GM12878 (cell line): ENCODE results near the gene STT3B. TPM values are rescaled to one million over a fixed set of nuclear protein-coding genes. Genes with fewer than 3 reads are reported as not detected.

Experiments used
- ASH2L ChIP-seq: fragments of 300-600, 200-600 bp; sonication (generic); IDR thresholded peaks from 2 replicates; pipeline ENCODE4 v1.6.1; 2017; ENCODE audit warnings: low read depth, mild to moderate bottlenecking, borderline replicate concordance
- GABPA ChIP-seq: IDR thresholded peaks from 2 replicates; pipeline ENCODE4 v1.6.1; 2014; ENCODE audit warnings: antibody characterized with exemption, low read depth, mild to moderate bottlenecking, inconsistent platforms
- HDGF ChIP-seq: fragments of 450-650 bp; IDR thresholded peaks from 2 replicates; pipeline ENCODE4 v1.6.1; 2016; ENCODE audit warnings: antibody characterized with exemption
- MTA2 ChIP-seq: fragments of 450-650 bp; IDR thresholded peaks from 2 replicates; pipeline ENCODE4 v1.6.1; 2016; ENCODE audit warnings: low read depth, mild to moderate bottlenecking, moderate library complexity
- MYB ChIP-seq: fragments of 150-350 bp; IDR thresholded peaks from 2 replicates; pipeline ENCODE4 v1.6.1; 2014; ENCODE audit warnings: mild to moderate bottlenecking, low read depth, low read length, borderline replicate concordance
- NBN ChIP-seq: fragments of 450-650 bp; IDR thresholded peaks from 2 replicates; pipeline ENCODE4 v1.6.1; 2016
- PML ChIP-seq: IDR thresholded peaks from 2 replicates; pipeline ENCODE4 v1.6.1; 2012; ENCODE audit warnings: low read length, inconsistent platforms
- RAD51 ChIP-seq: fragments of 450-650 bp; IDR thresholded peaks from 2 replicates; pipeline ENCODE4 v1.6.1; 2016; ENCODE audit warnings: moderate library complexity, mild to moderate bottlenecking, inconsistent platforms
- RBBP5 ChIP-seq: fragments of 200-600 bp; sonication (generic); conservative IDR thresholded peaks from 2 replicates; pipeline ENCODE4 v1.6.1; 2016
- SMARCA5 ChIP-seq: fragments of 450-650 bp; IDR thresholded peaks from 2 replicates; pipeline ENCODE4 v1.6.1; 2017; ENCODE audit warnings: mild to moderate bottlenecking
- STAT1 ChIP-seq: fragments of 450-650 bp; conservative IDR thresholded peaks from 2 replicates; pipeline ENCODE4 v1.6.1; 2014; ENCODE audit warnings: antibody characterized with exemption, mild to moderate bottlenecking
- SUZ12 ChIP-seq: fragments of 200-600 bp; sonication (generic); IDR thresholded peaks from one replicate; pipeline ENCODE4 v1.6.1; 2018; ENCODE audit warnings: antibody characterized with exemption, mild to moderate bottlenecking; ENCODE audit not compliant: unreplicated experiment
- TBL1XR1 ChIP-seq: IDR thresholded peaks from 2 replicates; pipeline ENCODE4 v1.6.1; 2012; ENCODE audit warnings: low read depth, low read length, improper control_type of control experiment
- TCF3 ChIP-seq: IDR thresholded peaks from 2 replicates; pipeline ENCODE4 v1.6.1; 2012; ENCODE audit warnings: low read depth, mild to moderate bottlenecking, low read length, borderline replicate concordance; ENCODE audit not compliant: insufficient read depth
- ZSCAN29 ChIP-seq: fragments of 450-650 bp; IDR thresholded peaks from 2 replicates; pipeline ENCODE4 v1.6.1; 2017; ENCODE audit warnings: mild to moderate bottlenecking, moderate library complexity
- polyA plus RNA-seq, 11 experiments: library from polyadenylated mRNA; depleted of rRNA in 4 of 11; unstranded in 6 of 11; stranded (reverse) in 5 of 11; fragments of >200 nt; fragmentation: Nextera tagmentation in 4 of 11; fragmentation: Illumina TruSeq in 1 of 11; extraction: Ambion mirVana in 4 of 11; extraction: Trizol in 1 of 11; gene quantifications; 1 replicate in 1 of 11; 2 replicates in 10 of 11; pipeline versions ENCODE4 v1.2.1 to v1.2.3, GENCODE V29; 2011 to 2016; ENCODE audit warnings: inconsistent platforms in 2 of 11, missing spikeins in 2 of 11, low read depth in 1 of 11
- total RNA-seq, 4 experiments: library from RNA; depleted of rRNA in 3 of 4; stranded (reverse); fragments of >200 nt in 3 of 4; fragmentation: Illumina TruSeq in 1 of 4; extraction: Trizol in 1 of 4; gene quantifications; 2 replicates each; pipeline versions ENCODE4 v1.2.1 to v1.2.3, GENCODE V29; 2013 to 2021
- TF ChIP-seq, protein P1 (sequence below): fragments of 450-650 bp; IDR thresholded peaks from 2 replicates; pipeline ENCODE4 v1.6.1; 2017; ENCODE audit warnings: mild to moderate bottlenecking, moderate library complexity
- TF ChIP-seq, protein P2 (sequence below): IDR thresholded peaks from 2 replicates; pipeline ENCODE4 v1.6.1; 2012; ENCODE audit warnings: low read depth, low read length, improper control_type of control experiment
- TF ChIP-seq, protein P3 (sequence below): IDR thresholded peaks from 2 replicates; pipeline ENCODE4 v1.6.1; 2011; ENCODE audit warnings: low read depth, low read length, improper control_type of control experiment, borderline replicate concordance
- TF ChIP-seq, protein P4 (sequence below): fragments of 450-650 bp; IDR thresholded peaks from 2 replicates; pipeline ENCODE4 v1.6.1; 2016; ENCODE audit warnings: mild to moderate bottlenecking, moderate library complexity, borderline replicate concordance
- TF ChIP-seq, protein P5 (sequence below): fragments of 450-650 bp; IDR thresholded peaks from 2 replicates; pipeline ENCODE4 v1.6.1; 2016; ENCODE audit warnings: mild to moderate bottlenecking

STT3B gene
- total and polyA plus RNA-seq, 10 of the 15 experiments (the other 5 are each of a cell fraction or from before 2014, with no cell fraction given): 19.9 to 208 (median 79.6) TPM

DNA sequence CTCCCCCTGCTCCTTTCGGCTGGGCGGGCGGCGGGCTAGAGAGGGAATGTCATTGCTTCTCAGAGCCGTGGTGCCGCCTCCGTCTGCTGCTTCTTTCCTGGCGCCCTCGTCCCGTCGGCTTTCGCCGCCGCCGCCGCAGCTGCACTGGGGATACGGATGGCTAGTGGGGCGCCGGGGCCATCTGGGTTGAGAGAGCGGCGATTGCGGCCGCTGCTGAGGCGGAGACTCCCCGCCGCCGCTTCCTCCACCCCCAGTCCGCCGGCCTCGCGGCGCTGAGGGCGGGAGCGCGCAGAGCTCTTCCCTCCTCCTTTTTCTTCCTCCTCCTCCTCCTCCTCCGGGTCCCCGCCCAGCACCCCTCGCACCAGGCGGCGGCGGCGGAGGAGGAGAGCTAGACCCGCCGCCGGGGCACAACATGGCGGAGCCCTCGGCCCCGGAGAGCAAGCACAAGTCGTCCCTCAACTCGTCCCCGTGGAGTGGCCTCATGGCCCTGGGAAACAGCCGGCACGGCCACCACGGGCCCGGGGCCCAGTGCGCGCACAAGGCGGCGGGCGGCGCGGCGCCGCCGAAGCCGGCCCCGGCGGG, at the start of gene STT3B (continued):
- TF ChIP-seq, protein P1, sequence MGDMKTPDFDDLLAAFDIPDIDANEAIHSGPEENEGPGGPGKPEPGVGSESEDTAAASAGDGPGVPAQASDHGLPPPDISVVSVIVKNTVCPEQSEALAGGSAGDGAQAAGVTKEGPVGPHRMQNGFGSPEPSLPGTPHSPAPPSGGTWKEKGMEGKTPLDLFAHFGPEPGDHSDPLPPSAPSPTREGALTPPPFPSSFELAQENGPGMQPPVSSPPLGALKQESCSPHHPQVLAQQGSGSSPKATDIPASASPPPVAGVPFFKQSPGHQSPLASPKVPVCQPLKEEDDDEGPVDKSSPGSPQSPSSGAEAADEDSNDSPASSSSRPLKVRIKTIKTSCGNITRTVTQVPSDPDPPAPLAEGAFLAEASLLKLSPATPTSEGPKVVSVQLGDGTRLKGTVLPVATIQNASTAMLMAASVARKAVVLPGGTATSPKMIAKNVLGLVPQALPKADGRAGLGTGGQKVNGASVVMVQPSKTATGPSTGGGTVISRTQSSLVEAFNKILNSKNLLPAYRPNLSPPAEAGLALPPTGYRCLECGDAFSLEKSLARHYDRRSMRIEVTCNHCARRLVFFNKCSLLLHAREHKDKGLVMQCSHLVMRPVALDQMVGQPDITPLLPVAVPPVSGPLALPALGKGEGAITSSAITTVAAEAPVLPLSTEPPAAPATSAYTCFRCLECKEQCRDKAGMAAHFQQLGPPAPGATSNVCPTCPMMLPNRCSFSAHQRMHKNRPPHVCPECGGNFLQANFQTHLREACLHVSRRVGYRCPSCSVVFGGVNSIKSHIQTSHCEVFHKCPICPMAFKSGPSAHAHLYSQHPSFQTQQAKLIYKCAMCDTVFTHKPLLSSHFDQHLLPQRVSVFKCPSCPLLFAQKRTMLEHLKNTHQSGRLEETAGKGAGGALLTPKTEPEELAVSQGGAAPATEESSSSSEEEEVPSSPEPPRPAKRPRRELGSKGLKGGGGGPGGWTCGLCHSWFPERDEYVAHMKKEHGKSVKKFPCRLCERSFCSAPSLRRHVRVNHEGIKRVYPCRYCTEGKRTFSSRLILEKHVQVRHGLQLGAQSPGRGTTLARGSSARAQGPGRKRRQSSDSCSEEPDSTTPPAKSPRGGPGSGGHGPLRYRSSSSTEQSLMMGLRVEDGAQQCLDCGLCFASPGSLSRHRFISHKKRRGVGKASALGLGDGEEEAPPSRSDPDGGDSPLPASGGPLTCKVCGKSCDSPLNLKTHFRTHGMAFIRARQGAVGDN: 0 out of 2 replicates have a peak, but pooled peaks have one; percentile 39
- peak; percentile 85; the same call in 1 of the 2 replicates for TF ChIP-seq HDGF
- TF ChIP-seq SUZ12: no peak
- peak; percentile 72; the same call in 1 of the 2 replicates for TF ChIP-seq ASH2L
- TF ChIP-seq, protein P2, sequence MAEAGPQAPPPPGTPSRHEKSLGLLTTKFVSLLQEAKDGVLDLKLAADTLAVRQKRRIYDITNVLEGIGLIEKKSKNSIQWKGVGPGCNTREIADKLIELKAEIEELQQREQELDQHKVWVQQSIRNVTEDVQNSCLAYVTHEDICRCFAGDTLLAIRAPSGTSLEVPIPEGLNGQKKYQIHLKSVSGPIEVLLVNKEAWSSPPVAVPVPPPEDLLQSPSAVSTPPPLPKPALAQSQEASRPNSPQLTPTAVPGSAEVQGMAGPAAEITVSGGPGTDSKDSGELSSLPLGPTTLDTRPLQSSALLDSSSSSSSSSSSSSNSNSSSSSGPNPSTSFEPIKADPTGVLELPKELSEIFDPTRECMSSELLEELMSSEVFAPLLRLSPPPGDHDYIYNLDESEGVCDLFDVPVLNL: no peak
- TF ChIP-seq, protein P3, sequence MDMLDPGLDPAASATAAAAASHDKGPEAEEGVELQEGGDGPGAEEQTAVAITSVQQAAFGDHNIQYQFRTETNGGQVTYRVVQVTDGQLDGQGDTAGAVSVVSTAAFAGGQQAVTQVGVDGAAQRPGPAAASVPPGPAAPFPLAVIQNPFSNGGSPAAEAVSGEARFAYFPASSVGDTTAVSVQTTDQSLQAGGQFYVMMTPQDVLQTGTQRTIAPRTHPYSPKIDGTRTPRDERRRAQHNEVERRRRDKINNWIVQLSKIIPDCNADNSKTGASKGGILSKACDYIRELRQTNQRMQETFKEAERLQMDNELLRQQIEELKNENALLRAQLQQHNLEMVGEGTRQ: no peak
- TF ChIP-seq STAT1: no peak
- TF ChIP-seq SMARCA5: peak; percentile 0; the same call in 1 of the 2 replicates
- peak; percentile 2; the same call in 1 of the 2 replicates for TF ChIP-seq PML
- TF ChIP-seq, protein P4, sequence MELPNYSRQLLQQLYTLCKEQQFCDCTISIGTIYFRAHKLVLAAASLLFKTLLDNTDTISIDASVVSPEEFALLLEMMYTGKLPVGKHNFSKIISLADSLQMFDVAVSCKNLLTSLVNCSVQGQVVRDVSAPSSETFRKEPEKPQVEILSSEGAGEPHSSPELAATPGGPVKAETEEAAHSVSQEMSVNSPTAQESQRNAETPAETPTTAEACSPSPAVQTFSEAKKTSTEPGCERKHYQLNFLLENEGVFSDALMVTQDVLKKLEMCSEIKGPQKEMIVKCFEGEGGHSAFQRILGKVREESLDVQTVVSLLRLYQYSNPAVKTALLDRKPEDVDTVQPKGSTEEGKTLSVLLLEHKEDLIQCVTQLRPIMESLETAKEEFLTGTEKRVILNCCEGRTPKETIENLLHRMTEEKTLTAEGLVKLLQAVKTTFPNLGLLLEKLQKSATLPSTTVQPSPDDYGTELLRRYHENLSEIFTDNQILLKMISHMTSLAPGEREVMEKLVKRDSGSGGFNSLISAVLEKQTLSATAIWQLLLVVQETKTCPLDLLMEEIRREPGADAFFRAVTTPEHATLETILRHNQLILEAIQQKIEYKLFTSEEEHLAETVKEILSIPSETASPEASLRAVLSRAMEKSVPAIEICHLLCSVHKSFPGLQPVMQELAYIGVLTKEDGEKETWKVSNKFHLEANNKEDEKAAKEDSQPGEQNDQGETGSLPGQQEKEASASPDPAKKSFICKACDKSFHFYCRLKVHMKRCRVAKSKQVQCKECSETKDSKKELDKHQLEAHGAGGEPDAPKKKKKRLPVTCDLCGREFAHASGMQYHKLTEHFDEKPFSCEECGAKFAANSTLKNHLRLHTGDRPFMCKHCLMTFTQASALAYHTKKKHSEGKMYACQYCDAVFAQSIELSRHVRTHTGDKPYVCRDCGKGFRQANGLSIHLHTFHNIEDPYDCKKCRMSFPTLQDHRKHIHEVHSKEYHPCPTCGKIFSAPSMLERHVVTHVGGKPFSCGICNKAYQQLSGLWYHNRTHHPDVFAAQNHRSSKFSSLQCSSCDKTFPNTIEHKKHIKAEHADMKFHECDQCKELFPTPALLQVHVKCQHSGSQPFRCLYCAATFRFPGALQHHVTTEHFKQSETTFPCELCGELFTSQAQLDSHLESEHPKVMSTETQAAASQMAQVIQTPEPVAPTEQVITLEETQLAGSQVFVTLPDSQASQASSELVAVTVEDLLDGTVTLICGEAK: no peak
- no peak for TF ChIP-seq RAD51
- TF ChIP-seq NBN: peak; percentile 91
- TF ChIP-seq ZSCAN29: no peak
- TF ChIP-seq RBBP5: peak; percentile 74; the same call in 1 of the 2 replicates
- TF ChIP-seq TCF3: 0 out of 2 replicates have a peak, but pooled peaks have one; percentile 2
- no peak for TF ChIP-seq GABPA
- TF ChIP-seq, protein P5, sequence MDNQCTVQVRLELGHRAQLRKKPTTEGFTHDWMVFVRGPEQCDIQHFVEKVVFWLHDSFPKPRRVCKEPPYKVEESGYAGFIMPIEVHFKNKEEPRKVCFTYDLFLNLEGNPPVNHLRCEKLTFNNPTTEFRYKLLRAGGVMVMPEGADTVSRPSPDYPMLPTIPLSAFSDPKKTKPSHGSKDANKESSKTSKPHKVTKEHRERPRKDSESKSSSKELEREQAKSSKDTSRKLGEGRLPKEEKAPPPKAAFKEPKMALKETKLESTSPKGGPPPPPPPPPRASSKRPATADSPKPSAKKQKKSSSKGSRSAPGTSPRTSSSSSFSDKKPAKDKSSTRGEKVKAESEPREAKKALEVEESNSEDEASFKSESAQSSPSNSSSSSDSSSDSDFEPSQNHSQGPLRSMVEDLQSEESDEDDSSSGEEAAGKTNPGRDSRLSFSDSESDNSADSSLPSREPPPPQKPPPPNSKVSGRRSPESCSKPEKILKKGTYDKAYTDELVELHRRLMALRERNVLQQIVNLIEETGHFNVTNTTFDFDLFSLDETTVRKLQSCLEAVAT: no peak
- no peak for TF ChIP-seq MYB
- TF ChIP-seq TBL1XR1: no peak
- no peak for TF ChIP-seq MTA2
